ENCODE results near the gene ZNF556.

Gene ZNF556

GRCh38 chr19:2867025-2867991, at the start of gene ZNF556:
ZNF556 (plus strand) TSS chr19:2867335; CDS start chr19:2867422, 87 bp downstream.
- DNase-seq (ENCODE audit: low spot score), result peak; percentile 48

GRCh38 chr19:2819540-2820111, 47.5 kb upstream of the ZNF556 start, which contains the start of gene ZNF554:
ZNF554 (plus strand) TSS chr19:2819868; CDS start chr19:2820072, 204 bp downstream.
- peak; percentile 97 for DNase-seq (ENCODE audit: low spot score)

- DNase-seq (ENCODE audit: low spot score), result no peak
These were observed 46.9 kb upstream of the ZNF556 start for GRCh38 chr19:2820112-2820702.

- no peak for DNase-seq (ENCODE audit: low spot score)
These were observed 44.3 kb upstream of the ZNF556 start for GRCh38 chr19:2822846-2823245.

- DNase-seq (ENCODE audit: low spot score), result no peak
These were observed 43.5 kb upstream of the ZNF556 start for GRCh38 chr19:2823646-2824045.

- no peak for DNase-seq (ENCODE audit: low spot score)
These were observed 43.0 kb upstream of the ZNF556 start for GRCh38 chr19:2824129-2824528.

GRCh38 chr19:2827022-2827421, 40.1 kb upstream of the ZNF556 start:
- DNase-seq (ENCODE audit: low spot score), result no peak

- no peak for DNase-seq (ENCODE audit: low spot score)
These were observed 39.2 kb upstream of the ZNF556 start for GRCh38 chr19:2827840-2828489.

GRCh38 chr19:2834294-2834871, 32.8 kb upstream of the ZNF556 start:
- no peak for DNase-seq (ENCODE audit: low spot score)

GRCh38 chr19:2837430-2837829, 29.7 kb upstream of the ZNF556 start:
- DNase-seq (ENCODE audit: low spot score), result no peak

GRCh38 chr19:2840794-2841791, 26.0 kb upstream of the ZNF556 start, which contains the start of gene ZNF555:
ZNF555 (plus strand) TSS chr19:2841475; CDS start chr19:2841573, 98 bp downstream.
- DNase-seq (ENCODE audit: low spot score), result peak; percentile 97

- DNase-seq (ENCODE audit: low spot score), result peak; percentile 69
These were observed 25.1 kb upstream of the ZNF556 start for GRCh38 chr19:2841855-2842574.

- no peak for DNase-seq (ENCODE audit: low spot score)
These were observed 22.0 kb upstream of the ZNF556 start for GRCh38 chr19:2845107-2845506.

- DNase-seq (ENCODE audit: low spot score), result no peak
These were observed 20.8 kb upstream of the ZNF556 start for GRCh38 chr19:2846180-2846894.

GRCh38 chr19:2847507-2847906, 19.6 kb upstream of the ZNF556 start:
- no peak for DNase-seq (ENCODE audit: low spot score)

GRCh38 chr19:2848616-2849015, 18.5 kb upstream of the ZNF556 start:
- DNase-seq (ENCODE audit: low spot score), result no peak

GRCh38 chr19:2850256-2850925, 16.7 kb upstream of the ZNF556 start:
- no peak for DNase-seq (ENCODE audit: low spot score)

- DNase-seq (ENCODE audit: low spot score), result no peak
These were observed 14.5 kb upstream of the ZNF556 start for GRCh38 chr19:2852598-2852997.

Measured in D341Med (cell line).